Hematopoietic multipotent progenitor cell treated with erythropoietin and hydrocortisone succinate and interleukin-3 and kit ligand, for 6 days (in vitro differentiated cells): ENCODE data around the gene ATPAF1.

ENCODE experiments used
- DNase-seq: peaks from one replicate; pipeline ENCODE4 v3.0.0-alpha.2; 2015

ATPAF1 gene

GRCh38 chr1:46646844-46647243, 21.3 kb downstream of the ATPAF1 start:
- no peak for DNase-seq

- no peak for DNase-seq
These were observed 21.8 kb downstream of the ATPAF1 start for GRCh38 chr1:46646331-46646730.

GRCh38 chr1:46645815-46646214, 22.3 kb downstream of the ATPAF1 start:
- no peak for DNase-seq

- DNase-seq: no peak
These were observed 24.8 kb downstream of the ATPAF1 start for GRCh38 chr1:46643368-46643775.

- peak; percentile 33 for DNase-seq
These were observed 26.0 kb downstream of the ATPAF1 start for GRCh38 chr1:46642115-46642680.

- DNase-seq: no peak
These were observed 28.6 kb downstream of the ATPAF1 start for GRCh38 chr1:46639547-46639946.

GRCh38 chr1:46638921-46639320, 29.2 kb downstream of the ATPAF1 start:
- DNase-seq: no peak

GRCh38 chr1:46637444-46638083, 30.6 kb downstream of the ATPAF1 start:
- no peak for DNase-seq

- no peak for DNase-seq
These were observed 33.0 kb downstream of the ATPAF1 start for GRCh38 chr1:46635205-46635604.

- DNase-seq: no peak
These were observed 37.4 kb downstream of the ATPAF1 start for GRCh38 chr1:46630719-46631118.

GRCh38 chr1:46623743-46624644, 44.2 kb downstream of the ATPAF1 start:
- peak; percentile 44 for DNase-seq

GRCh38 chr1:46622344-46622743, 45.8 kb downstream of the ATPAF1 start:
- peak; percentile 50 for DNase-seq

- DNase-seq: no peak
These were observed 46.2 kb downstream of the ATPAF1 start for GRCh38 chr1:46621930-46622329.

GRCh38 chr1:46619656-46620258, 48.4 kb downstream of the ATPAF1 start:
- DNase-seq: no peak

- no peak for DNase-seq
These were observed 49.3 kb downstream of the ATPAF1 start for GRCh38 chr1:46618754-46619415.

- no peak for DNase-seq
These were observed 50.3 kb downstream of the ATPAF1 start for GRCh38 chr1:46617833-46618232.

GRCh38 chr1:46617108-46617800, 50.9 kb downstream of the ATPAF1 start:
- DNase-seq: no peak

- peak; percentile 73 for DNase-seq
These were observed 51.7 kb downstream of the ATPAF1 start, which contains the start of gene MOB3C for GRCh38 chr1:46616277-46617107. MOB3C (minus strand) TSS chr1:46616811; CDS start chr1:46613321, 3,490 bp downstream.

GRCh38 chr1:46615735-46616134, 52.4 kb downstream of the ATPAF1 start:
- no peak for DNase-seq

GRCh38 chr1:46615088-46615487, 53.1 kb downstream of the ATPAF1 start:
- no peak for DNase-seq

GRCh38 chr1:46614604-46614984, 53.6 kb downstream of the ATPAF1 start:
- DNase-seq: no peak
